ENCODE results near the gene NAB2. TPM values are rescaled to one million over a fixed set of nuclear protein-coding genes. Genes with fewer than 3 reads are reported as not detected.

Gene NAB2
- total and polyA plus RNA-seq, 9 of the 15 experiments (the other 6 are each of a cell fraction or from before 2014, with no cell fraction given) = 0.45 to 40.9 (median 20.4) TPM

- TF ChIP-seq, protein P1, sequence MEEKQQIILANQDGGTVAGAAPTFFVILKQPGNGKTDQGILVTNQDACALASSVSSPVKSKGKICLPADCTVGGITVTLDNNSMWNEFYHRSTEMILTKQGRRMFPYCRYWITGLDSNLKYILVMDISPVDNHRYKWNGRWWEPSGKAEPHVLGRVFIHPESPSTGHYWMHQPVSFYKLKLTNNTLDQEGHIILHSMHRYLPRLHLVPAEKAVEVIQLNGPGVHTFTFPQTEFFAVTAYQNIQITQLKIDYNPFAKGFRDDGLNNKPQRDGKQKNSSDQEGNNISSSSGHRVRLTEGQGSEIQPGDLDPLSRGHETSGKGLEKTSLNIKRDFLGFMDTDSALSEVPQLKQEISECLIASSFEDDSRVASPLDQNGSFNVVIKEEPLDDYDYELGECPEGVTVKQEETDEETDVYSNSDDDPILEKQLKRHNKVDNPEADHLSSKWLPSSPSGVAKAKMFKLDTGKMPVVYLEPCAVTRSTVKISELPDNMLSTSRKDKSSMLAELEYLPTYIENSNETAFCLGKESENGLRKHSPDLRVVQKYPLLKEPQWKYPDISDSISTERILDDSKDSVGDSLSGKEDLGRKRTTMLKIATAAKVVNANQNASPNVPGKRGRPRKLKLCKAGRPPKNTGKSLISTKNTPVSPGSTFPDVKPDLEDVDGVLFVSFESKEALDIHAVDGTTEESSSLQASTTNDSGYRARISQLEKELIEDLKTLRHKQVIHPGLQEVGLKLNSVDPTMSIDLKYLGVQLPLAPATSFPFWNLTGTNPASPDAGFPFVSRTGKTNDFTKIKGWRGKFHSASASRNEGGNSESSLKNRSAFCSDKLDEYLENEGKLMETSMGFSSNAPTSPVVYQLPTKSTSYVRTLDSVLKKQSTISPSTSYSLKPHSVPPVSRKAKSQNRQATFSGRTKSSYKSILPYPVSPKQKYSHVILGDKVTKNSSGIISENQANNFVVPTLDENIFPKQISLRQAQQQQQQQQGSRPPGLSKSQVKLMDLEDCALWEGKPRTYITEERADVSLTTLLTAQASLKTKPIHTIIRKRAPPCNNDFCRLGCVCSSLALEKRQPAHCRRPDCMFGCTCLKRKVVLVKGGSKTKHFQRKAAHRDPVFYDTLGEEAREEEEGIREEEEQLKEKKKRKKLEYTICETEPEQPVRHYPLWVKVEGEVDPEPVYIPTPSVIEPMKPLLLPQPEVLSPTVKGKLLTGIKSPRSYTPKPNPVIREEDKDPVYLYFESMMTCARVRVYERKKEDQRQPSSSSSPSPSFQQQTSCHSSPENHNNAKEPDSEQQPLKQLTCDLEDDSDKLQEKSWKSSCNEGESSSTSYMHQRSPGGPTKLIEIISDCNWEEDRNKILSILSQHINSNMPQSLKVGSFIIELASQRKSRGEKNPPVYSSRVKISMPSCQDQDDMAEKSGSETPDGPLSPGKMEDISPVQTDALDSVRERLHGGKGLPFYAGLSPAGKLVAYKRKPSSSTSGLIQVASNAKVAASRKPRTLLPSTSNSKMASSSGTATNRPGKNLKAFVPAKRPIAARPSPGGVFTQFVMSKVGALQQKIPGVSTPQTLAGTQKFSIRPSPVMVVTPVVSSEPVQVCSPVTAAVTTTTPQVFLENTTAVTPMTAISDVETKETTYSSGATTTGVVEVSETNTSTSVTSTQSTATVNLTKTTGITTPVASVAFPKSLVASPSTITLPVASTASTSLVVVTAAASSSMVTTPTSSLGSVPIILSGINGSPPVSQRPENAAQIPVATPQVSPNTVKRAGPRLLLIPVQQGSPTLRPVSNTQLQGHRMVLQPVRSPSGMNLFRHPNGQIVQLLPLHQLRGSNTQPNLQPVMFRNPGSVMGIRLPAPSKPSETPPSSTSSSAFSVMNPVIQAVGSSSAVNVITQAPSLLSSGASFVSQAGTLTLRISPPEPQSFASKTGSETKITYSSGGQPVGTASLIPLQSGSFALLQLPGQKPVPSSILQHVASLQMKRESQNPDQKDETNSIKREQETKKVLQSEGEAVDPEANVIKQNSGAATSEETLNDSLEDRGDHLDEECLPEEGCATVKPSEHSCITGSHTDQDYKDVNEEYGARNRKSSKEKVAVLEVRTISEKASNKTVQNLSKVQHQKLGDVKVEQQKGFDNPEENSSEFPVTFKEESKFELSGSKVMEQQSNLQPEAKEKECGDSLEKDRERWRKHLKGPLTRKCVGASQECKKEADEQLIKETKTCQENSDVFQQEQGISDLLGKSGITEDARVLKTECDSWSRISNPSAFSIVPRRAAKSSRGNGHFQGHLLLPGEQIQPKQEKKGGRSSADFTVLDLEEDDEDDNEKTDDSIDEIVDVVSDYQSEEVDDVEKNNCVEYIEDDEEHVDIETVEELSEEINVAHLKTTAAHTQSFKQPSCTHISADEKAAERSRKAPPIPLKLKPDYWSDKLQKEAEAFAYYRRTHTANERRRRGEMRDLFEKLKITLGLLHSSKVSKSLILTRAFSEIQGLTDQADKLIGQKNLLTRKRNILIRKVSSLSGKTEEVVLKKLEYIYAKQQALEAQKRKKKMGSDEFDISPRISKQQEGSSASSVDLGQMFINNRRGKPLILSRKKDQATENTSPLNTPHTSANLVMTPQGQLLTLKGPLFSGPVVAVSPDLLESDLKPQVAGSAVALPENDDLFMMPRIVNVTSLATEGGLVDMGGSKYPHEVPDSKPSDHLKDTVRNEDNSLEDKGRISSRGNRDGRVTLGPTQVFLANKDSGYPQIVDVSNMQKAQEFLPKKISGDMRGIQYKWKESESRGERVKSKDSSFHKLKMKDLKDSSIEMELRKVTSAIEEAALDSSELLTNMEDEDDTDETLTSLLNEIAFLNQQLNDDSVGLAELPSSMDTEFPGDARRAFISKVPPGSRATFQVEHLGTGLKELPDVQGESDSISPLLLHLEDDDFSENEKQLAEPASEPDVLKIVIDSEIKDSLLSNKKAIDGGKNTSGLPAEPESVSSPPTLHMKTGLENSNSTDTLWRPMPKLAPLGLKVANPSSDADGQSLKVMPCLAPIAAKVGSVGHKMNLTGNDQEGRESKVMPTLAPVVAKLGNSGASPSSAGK (IDR thresholded peaks at IDR 0.05) = peak; percentile 86
- peak in 1 of 2 experiments; percentile 53; a peak in 1 of 4 replicates for TF ChIP-seq RCOR1 (IDR thresholded peaks at IDR 0.05; ENCODE audit: borderline replicate concordance in 1 of 2, low read depth in 2 of 2, low read length in 2 of 2)
- TF ChIP-seq NFIX (CRISPR knock-in tag; IDR thresholded peaks at IDR 0.05; ENCODE audit: low read depth) = no peak
- peak; percentile 22 to 37; a peak in 1 of 4 replicates for TF ChIP-seq NRF1 (conservative IDR thresholded peaks at IDR 0.05 in 1 of 2, IDR thresholded peaks at IDR 0.05 in 1 of 2)
- no peak for TF ChIP-seq SNAPC5 (CRISPR knock-in tag; IDR thresholded peaks at IDR 0.05)
- peak; percentile 82 for TF ChIP-seq JUND (IDR thresholded peaks at IDR 0.05; ENCODE audit: borderline replicate concordance, low read depth, low read length)
- TF ChIP-seq JUND (tag; IDR thresholded peaks at IDR 0.05; ENCODE audit: borderline replicate concordance, low read depth, low read length) = no peak; the same call in 2 of the 3 replicates
- TF ChIP-seq SMAD1 (IDR thresholded peaks at IDR 0.05; ENCODE audit: low read depth, low read length, partially characterized antibody) = no peak
- no peak for TF ChIP-seq ADNP (tag; IDR thresholded peaks at IDR 0.05)
- TF ChIP-seq TRIM28 (IDR thresholded peaks at IDR 0.05) = 0 out of 2 replicates have a peak, but pooled peaks have one; percentile 28
- no peak for TF ChIP-seq NR4A1 (CRISPR knock-in tag; IDR thresholded peaks at IDR 0.05)
- TF ChIP-seq NR4A1 (tag; IDR thresholded peaks at IDR 0.05) = 0 out of 2 replicates have a peak, but pooled peaks have one; percentile 27
- no peak for TF ChIP-seq BCL6 (CRISPR knock-in tag; IDR thresholded peaks at IDR 0.05)
- TF ChIP-seq ZNF184 (CRISPR knock-in tag; IDR thresholded peaks at IDR 0.05) = no peak
- peak; percentile 11; the same call in 1 of the 2 replicates for TF ChIP-seq CREM (IDR thresholded peaks at IDR 0.05; ENCODE audit: low read depth)
Measured at GRCh38 chr12:57127101-57127725, 38.3 kb downstream of the NAB2 start (continued).

Measured in K562 (cell line).